OCI-LY7 (cell line): ENCODE measurements around the gene OR51D1. TPM values are rescaled to one million over a fixed set of nuclear protein-coding genes. Genes with fewer than 3 reads are reported as not detected.

Experiments used
- BruUV-seq: library from RNA; stranded (reverse); fragments of 400-500 nt; replicated peaks from 2 replicates; lab custom pipeline; 2021; lab: Mats Ljungman, UMichigan
- CTCF ChIA-PET: fragments of 300-600 bp; sonication (Branson Sonifier 250); formaldehyde crosslinking; loops from one replicate; lab custom pipeline; 2022; ENCODE audit warnings: antibody characterized with exemption; ENCODE audit not compliant: unreplicated experiment; lab: Charles Lee
- POLR2A ChIA-PET: fragments of 300-600 bp; sonication (Branson Sonifier 250); formaldehyde crosslinking; loops from one replicate; lab custom pipeline; 2022; ENCODE audit warnings: antibody characterized with exemption; lab: Charles Lee
- DNase-seq: peaks from one replicate; pipeline ENCODE4 v3.0.0-alpha.2; 2015; ENCODE audit warnings: low spot score
- H2AFZ ChIP-seq: fragments of 200-600 bp; sonication (generic), shearing (Covaris generic); 2 replicates; pipeline ENCODE4 v1.6.1; 2014; ENCODE audit warnings: mild to moderate bottlenecking, antibody characterized with exemption, low read length, moderate library complexity
- H3K27ac ChIP-seq: fragments of 200-600 bp; sonication (generic); 2 replicates; pipeline ENCODE4 v1.5.1; 2014; ENCODE audit warnings: mixed run types, low read depth, mild to moderate bottlenecking, moderate library complexity, low read length, inconsistent platforms; ENCODE audit not compliant: poor library complexity, severe bottlenecking
- H3K36me3 ChIP-seq: fragments of 200-600 bp; sonication (generic); 2 replicates; pipeline ENCODE4 v1.6.1; 2014; ENCODE audit warnings: mild to moderate bottlenecking, antibody characterized with exemption, low read length, moderate library complexity, mixed read lengths; ENCODE audit not compliant: insufficient read depth
- H3K4me1 ChIP-seq: fragments of 200-600 bp; sonication (generic); 2 replicates; pipeline ENCODE4 v1.5.1; 2014; ENCODE audit warnings: mild to moderate bottlenecking, low read length; ENCODE audit not compliant: insufficient read depth, poor library complexity, severe bottlenecking
- H3K4me2 ChIP-seq: fragments of 200-600 bp; sonication (generic); 2 replicates; pipeline ENCODE4 v1.6.1; 2014; ENCODE audit warnings: mild to moderate bottlenecking, low read length
- H3K4me3 ChIP-seq: fragments of 200-600 bp; sonication (generic); 2 replicates; pipeline ENCODE4 v1.5.1; 2014; ENCODE audit warnings: mild to moderate bottlenecking, low read depth, low read length; ENCODE audit not compliant: poor library complexity, severe bottlenecking
- H3K79me2 ChIP-seq: fragments of 200-600 bp; sonication (generic); 2 replicates; pipeline ENCODE4 v1.6.1; 2016; ENCODE audit warnings: low read depth, mild to moderate bottlenecking, low read length, moderate library complexity, mixed read lengths; ENCODE audit not compliant: insufficient read depth
- H3K9me2 ChIP-seq: fragments of 200-600 bp; sonication (generic); 2 replicates; pipeline ENCODE4 v1.6.1; 2016; ENCODE audit warnings: mild to moderate bottlenecking, low read length, mixed read lengths; ENCODE audit not compliant: insufficient read depth
- H3K9me3 ChIP-seq: fragments of 200-600 bp; sonication (generic); 2 replicates; pipeline ENCODE4 v1.6.1; 2014; ENCODE audit warnings: mild to moderate bottlenecking, mixed run types, low read length, mixed read lengths
- H4K20me1 ChIP-seq: fragments of 200-600 bp; sonication (generic); 2 replicates; pipeline ENCODE4 v1.6.1; 2014; ENCODE audit warnings: mild to moderate bottlenecking, antibody characterized with exemption, low read length, moderate library complexity, mixed read lengths; ENCODE audit not compliant: insufficient read depth
- EZH2phosphoT487 ChIP-seq: fragments of 200-600 bp; sonication (generic); IDR thresholded peaks from 2 replicates; pipeline ENCODE4 v1.6.1; 2018; ENCODE audit warnings: low read depth, borderline replicate concordance, mild to moderate bottlenecking, mixed run types, antibody characterized with exemption, low read length, moderate library complexity, mixed read lengths
- intact Hi-C: fragments of 100-400 bp; cut with micrococcal nuclease; formaldehyde crosslinking; loops from one replicate; pipeline ENCODE4 v1.10.0; 2022; ENCODE audit not compliant: unreplicated experiment
- total RNA-seq, 2 experiments: library from RNA; depleted of rRNA in 1 of 2; stranded (reverse); fragments of >200 nt in 1 of 2; shearing (Covaris generic) in 1 of 2; gene quantifications; 2 replicates each; pipeline ENCODE4 v1.2.3, GENCODE V29; 2014 to 2022
- TF ChIP-seq, protein P1 (sequence below): fragments of 200-600 bp; sonication (generic); conservative IDR thresholded peaks from 2 replicates; pipeline ENCODE4 v1.5.1; 2014; ENCODE audit warnings: mild to moderate bottlenecking, antibody characterized with exemption, low read length, moderate library complexity, mixed read lengths

Gene OR51D1
- total RNA-seq, 2 experiments from 2014 or later = not detected

GRCh38 chr11:4637662-4638047 lies 378 bp downstream of the OR51D1 start:
- H3K9me2 ChIP-seq = no peaks in the 10 kb centered on the region
- H3K79me2 ChIP-seq = no peaks in the 10 kb centered on the region
- no peaks in the 10 kb centered on the region for H3K4me1 ChIP-seq
- H3K4me3 ChIP-seq = no peak overlapping the region
- no peak overlapping the region for H2AFZ ChIP-seq
- no peak overlapping the region for H3K27ac ChIP-seq
- no peaks in the 10 kb centered on the region for H3K36me3 ChIP-seq
- H4K20me1 ChIP-seq = no peaks in the 10 kb centered on the region
- no peak overlapping the region for H3K4me2 ChIP-seq
- intact Hi-C loops = no loop called here
- ChIA-PET CTCF (interaction anchor here (0.6 to 1.6 kb wide), 2 partner anchors 10 to 450 kb away, joined by 3 to 8 read pairs; no protein-coding TSS in a partner anchor), POLR2A (interaction anchor here (0.6 kb wide), 1 partner anchor 520 kb away, joined by 3 read pairs; no protein-coding TSS in a partner anchor)
- no peak for DNase-seq
- TF ChIP-seq, protein P1, sequence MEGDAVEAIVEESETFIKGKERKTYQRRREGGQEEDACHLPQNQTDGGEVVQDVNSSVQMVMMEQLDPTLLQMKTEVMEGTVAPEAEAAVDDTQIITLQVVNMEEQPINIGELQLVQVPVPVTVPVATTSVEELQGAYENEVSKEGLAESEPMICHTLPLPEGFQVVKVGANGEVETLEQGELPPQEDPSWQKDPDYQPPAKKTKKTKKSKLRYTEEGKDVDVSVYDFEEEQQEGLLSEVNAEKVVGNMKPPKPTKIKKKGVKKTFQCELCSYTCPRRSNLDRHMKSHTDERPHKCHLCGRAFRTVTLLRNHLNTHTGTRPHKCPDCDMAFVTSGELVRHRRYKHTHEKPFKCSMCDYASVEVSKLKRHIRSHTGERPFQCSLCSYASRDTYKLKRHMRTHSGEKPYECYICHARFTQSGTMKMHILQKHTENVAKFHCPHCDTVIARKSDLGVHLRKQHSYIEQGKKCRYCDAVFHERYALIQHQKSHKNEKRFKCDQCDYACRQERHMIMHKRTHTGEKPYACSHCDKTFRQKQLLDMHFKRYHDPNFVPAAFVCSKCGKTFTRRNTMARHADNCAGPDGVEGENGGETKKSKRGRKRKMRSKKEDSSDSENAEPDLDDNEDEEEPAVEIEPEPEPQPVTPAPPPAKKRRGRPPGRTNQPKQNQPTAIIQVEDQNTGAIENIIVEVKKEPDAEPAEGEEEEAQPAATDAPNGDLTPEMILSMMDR = no peak
- TF ChIP-seq EZH2phosphoT487 = no peak
- H3K9me3 ChIP-seq = no peaks in the 10 kb centered on the region
- no TSS peak for BruUV-seq

DNA sequence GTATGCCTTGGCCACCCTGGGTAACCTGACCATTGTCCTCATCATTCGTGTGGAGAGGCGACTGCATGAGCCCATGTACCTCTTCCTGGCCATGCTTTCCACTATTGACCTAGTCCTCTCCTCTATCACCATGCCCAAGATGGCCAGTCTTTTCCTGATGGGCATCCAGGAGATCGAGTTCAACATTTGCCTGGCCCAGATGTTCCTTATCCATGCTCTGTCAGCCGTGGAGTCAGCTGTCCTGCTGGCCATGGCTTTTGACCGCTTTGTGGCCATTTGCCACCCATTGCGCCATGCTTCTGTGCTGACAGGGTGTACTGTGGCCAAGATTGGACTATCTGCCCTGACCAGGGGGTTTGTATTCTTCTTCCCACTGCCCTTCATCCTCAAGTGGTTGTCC lies 2.7 kb downstream of the OR51D1 start:
- Histone ChIP-seq H3K4me1 (no peaks in the 10 kb centered on the region), H3K79me2 (no peaks in the 10 kb centered on the region), H3K36me3 (no peaks in the 10 kb centered on the region), H3K4me2 (no peak overlapping the region), H3K4me3 (no peak overlapping the region), H3K9me2 (no peaks in the 10 kb centered on the region), H3K9me3 (no peaks in the 10 kb centered on the region), H3K27ac (no peak overlapping the region), H4K20me1 (no peaks in the 10 kb centered on the region), H2AFZ (no peak overlapping the region)
- no TSS peak for BruUV-seq
- ChIA-PET POLR2A (no interaction called here), CTCF (no interaction called here)
- intact Hi-C loops = no loop called here
- TF ChIP-seq, protein P1 = no peak
- no peak for TF ChIP-seq EZH2phosphoT487
- no peak for DNase-seq

- ChIA-PET CTCF (no interaction called here), POLR2A (no interaction called here)
- H3K4me3 ChIP-seq = no peak overlapping the region
- H3K9me2 ChIP-seq = no peaks in the 10 kb centered on the region
- no peak overlapping the region for H3K4me2 ChIP-seq
- no peak overlapping the region for H2AFZ ChIP-seq
- no peaks in the 10 kb centered on the region for H3K79me2 ChIP-seq
- H3K27ac ChIP-seq = no peak overlapping the region
- no peaks in the 10 kb centered on the region for H4K20me1 ChIP-seq
- BruUV-seq = no TSS peak
- H3K36me3 ChIP-seq = no peaks in the 10 kb centered on the region
- intact Hi-C loops = no loop called here
- DNase-seq = no peak
- H3K9me3 ChIP-seq = no peaks in the 10 kb centered on the region
- TF ChIP-seq EZH2phosphoT487 = no peak
- TF ChIP-seq, protein P1 = no peak
- H3K4me1 ChIP-seq = no peaks in the 10 kb centered on the region
Observed at GRCh38 chr11:4641501-4641900, 4.2 kb downstream of the OR51D1 start.
